Breast epithelium (tissue), 4 donors: ENCODE data around the gene RDH13. TPM values are rescaled to one million over a fixed set of nuclear protein-coding genes. Genes with fewer than 3 reads are reported as not detected.
A peak's percentile ranks its signal among the peaks of the same experiment; 100 is the strongest.

Experiments used
- DNase-seq, 2 donors: peaks; one replicate each; pipeline ENCODE4 v3.0.0-alpha.2; 2019; ENCODE audit warnings: low spot score in 2 of 2
- H3K27ac ChIP-seq, 2 donors: fragments of 200-600 bp; sonication (generic) in 1 of 2; one replicate each; pipeline ENCODE4 v1.5.1; 2016 to 2019; ENCODE audit warnings: mild to moderate bottlenecking in 1 of 2
- H3K27me3 ChIP-seq, 2 donors: fragments of 200-600 bp; sonication (generic) in 1 of 2; one replicate each; pipeline versions ENCODE4 v1.5.1 to v1.6.0; 2017 to 2019; ENCODE audit warnings: control low read depth in 1 of 2, mild to moderate bottlenecking in 1 of 2
- H3K36me3 ChIP-seq: fragments of 200-600 bp; one replicate; pipeline ENCODE4 v1.5.1; 2019
- H3K4me1 ChIP-seq, 2 donors: fragments of 200-600 bp; sonication (generic); one replicate each; pipeline ENCODE4 v1.5.1; 2016 to 2019; ENCODE audit warnings: control low read depth in 1 of 2
- H3K4me3 ChIP-seq, 3 donors: fragments of 200-600 bp; sonication (generic); 1 replicate in 2 of 3; 2 replicates in 1 of 3; pipeline ENCODE4 v1.5.1; 2016 to 2019; ENCODE audit warnings: mild to moderate bottlenecking in 3 of 3, moderate library complexity in 2 of 3
- H3K9me3 ChIP-seq, 2 donors: fragments of 200-600 bp; sonication (generic) in 1 of 2; one replicate each; pipeline ENCODE4 v1.5.1; 2016 to 2019; ENCODE audit warnings: control low read depth in 1 of 2
- CTCF ChIP-seq, 3 donors: fragments of 450-650 bp; IDR thresholded peaks; one replicate each; pipeline ENCODE4 v1.5.1; 2016 to 2017; ENCODE audit warnings: antibody characterized with exemption in 3 of 3, mild to moderate bottlenecking in 3 of 3, moderate library complexity in 3 of 3
- POLR2A ChIP-seq: fragments of 450-650 bp; IDR thresholded peaks from one replicate; pipeline ENCODE4 v1.6.1; 2016; ENCODE audit warnings: antibody characterized with exemption, mild to moderate bottlenecking, moderate library complexity
- POLR2AphosphoS5 ChIP-seq, 3 donors: sonication (generic); formaldehyde crosslinking; IDR thresholded peaks; one replicate each; pipeline ENCODE4 v1.6.1; 2017; ENCODE audit warnings: antibody characterized with exemption in 3 of 3
- intact Hi-C: fragments of 100-400 bp; cut with DNase I; formaldehyde crosslinking; loops from one replicate; pipeline ENCODE4 v1.15.1; 2023; ENCODE audit warnings: low total_unique reads
- total RNA-seq, 3 donors: library from RNA; depleted of rRNA; stranded (reverse); fragments of >200 nt; gene quantifications; one replicate each; pipeline ENCODE4 v1.1.0, GENCODE V29; 2016

RDH13 gene
- total RNA-seq, 3 donors from 2014 or later: 11.4 to 33.4 (median 22.3) TPM

- Histone ChIP-seq H3K4me1 (no peaks in the 10 kb centered on the region), H3K9me3 (no peaks in the 10 kb centered on the region), H3K27ac (no peak overlapping the region), H3K36me3 (no peaks in the 10 kb centered on the region), H3K27me3 (peaks cover 3 to 5% of the 10 kb centered on the region in 2 donors), H3K4me3 (no peak overlapping the region)
- TF ChIP-seq POLR2A: no peak
- no peak for TF ChIP-seq POLR2AphosphoS5 (IDR thresholded peaks at IDR 0.05)
- no peak for TF ChIP-seq CTCF (IDR thresholded peaks at IDR 0.05)
- no peak for DNase-seq
- intact Hi-C loops: no loop called here
Measured at GRCh38 chr19:55071913-55072312, 9.0 kb upstream of the RDH13 start.

DNA sequence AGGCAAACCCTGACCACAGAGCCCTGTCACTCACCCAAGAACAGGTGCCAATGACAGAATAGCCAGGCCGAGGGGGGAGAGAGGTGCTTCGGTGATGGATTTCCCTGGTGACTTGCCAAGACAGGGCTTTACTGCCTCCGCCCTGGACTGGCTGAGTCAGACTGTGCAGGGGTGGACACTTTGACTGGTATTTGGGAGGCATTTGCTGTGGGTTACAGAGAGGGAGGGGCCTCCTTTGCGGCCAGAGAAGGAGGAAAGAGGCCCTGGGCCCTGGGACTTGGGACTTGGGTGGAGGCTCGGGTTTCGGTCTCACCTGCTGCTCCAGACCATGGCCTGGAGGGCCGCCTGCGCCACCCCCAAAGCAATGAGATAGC lies 8.2 kb upstream of the RDH13 start:
- no peak for TF ChIP-seq POLR2A
- TF ChIP-seq CTCF (IDR thresholded peaks at IDR 0.05): no peak
- TF ChIP-seq POLR2AphosphoS5 (IDR thresholded peaks at IDR 0.05): no peak
- H3K27ac ChIP-seq: peak overlapping the region; percentile 36 to 58
- no peak overlapping the region for H3K4me3 ChIP-seq
- DNase-seq: peak in 1 of 2 donors; percentile 39
- H3K9me3 ChIP-seq: no peaks in the 10 kb centered on the region
- intact Hi-C loops: no loop called here
- no peaks in the 10 kb centered on the region for H3K4me1 ChIP-seq
- H3K36me3 ChIP-seq: no peaks in the 10 kb centered on the region
- H3K27me3 ChIP-seq: peaks cover 3 to 5% of the 10 kb centered on the region in 2 donors

GRCh38 chr19:55070466-55071128 lies 7.6 kb upstream of the RDH13 start:
- H3K4me3 ChIP-seq: no peak overlapping the region

DNA sequence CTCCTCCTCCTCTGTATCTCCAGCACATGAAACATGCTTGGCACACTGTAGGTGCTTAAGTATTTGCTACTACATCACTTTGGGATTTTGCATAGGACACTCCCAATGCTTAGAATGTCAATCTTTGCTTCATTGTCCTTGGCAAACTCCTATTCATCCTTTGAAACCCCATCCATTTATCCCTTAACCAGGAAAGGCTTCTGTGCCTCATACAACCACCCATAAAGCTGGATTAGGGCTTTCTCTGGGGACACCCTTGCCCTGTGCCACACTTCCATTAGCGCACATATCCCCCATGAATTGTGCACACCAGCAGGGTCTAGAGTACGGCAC lies 6.9 kb upstream of the RDH13 start:
- intact Hi-C loops: no loop called here
- H3K4me3 ChIP-seq: peak overlapping the region in 2 of 3 donors; percentile 52 to 62
- no peaks in the 10 kb centered on the region for H3K36me3 ChIP-seq
- peak overlapping the region; percentile 87 to 88 for H3K27ac ChIP-seq
- H3K4me1 ChIP-seq: no peaks in the 10 kb centered on the region
- DNase-seq: no peak
- H3K9me3 ChIP-seq: no peaks in the 10 kb centered on the region
- peaks cover 3 to 5% of the 10 kb centered on the region in 2 donors for H3K27me3 ChIP-seq
- TF ChIP-seq CTCF (IDR thresholded peaks at IDR 0.05) (no peak), POLR2AphosphoS5 (IDR thresholded peaks at IDR 0.05) (no peak), POLR2A (no peak)

More at GRCh38 chr19:55070466-55071128, 7.6 kb upstream of the RDH13 start:
- H3K9me3 ChIP-seq: no peaks in the 10 kb centered on the region
- H3K4me1 ChIP-seq: no peaks in the 10 kb centered on the region
- H3K27me3 ChIP-seq: peaks cover 3 to 5% of the 10 kb centered on the region in 2 donors
- no peak for DNase-seq
- intact Hi-C loops: no loop called here
- peak overlapping the region in 1 of 2 donors; percentile 12 for H3K27ac ChIP-seq
- H3K36me3 ChIP-seq: no peaks in the 10 kb centered on the region
- TF ChIP-seq CTCF (IDR thresholded peaks at IDR 0.05): no peak
- TF ChIP-seq POLR2AphosphoS5 (IDR thresholded peaks at IDR 0.05): no peak
- no peak for TF ChIP-seq POLR2A

- H3K4me3 ChIP-seq: peak overlapping the region in 2 of 3 donors; percentile 52 to 62
- peaks cover 3 to 5% of the 10 kb centered on the region in 2 donors for H3K27me3 ChIP-seq
- no peaks in the 10 kb centered on the region for H3K4me1 ChIP-seq
- H3K9me3 ChIP-seq: no peaks in the 10 kb centered on the region
- DNase-seq: peak; percentile 70 to 92
- H3K36me3 ChIP-seq: no peaks in the 10 kb centered on the region
- H3K27ac ChIP-seq: peak overlapping the region; percentile 87 to 88
- intact Hi-C loops: no loop called here
- TF ChIP-seq POLR2AphosphoS5 (IDR thresholded peaks at IDR 0.05) (peak in 1 of 3 donors; percentile 45), POLR2A (peak; percentile 37), CTCF (IDR thresholded peaks at IDR 0.05) (peak in 2 of 3 donors; percentile 31 to 45)
Measured at GRCh38 chr19:55068950-55069864, 6.3 kb upstream of the RDH13 start.
